Endothelial cell (in vitro differentiated cells): ENCODE results near the gene CETN1. TPM values are rescaled to one million over a fixed set of nuclear protein-coding genes. Genes with fewer than 3 reads are reported as not detected.

Source experiments
- DNase-seq: peaks from one replicate; pipeline ENCODE4 v3.0.0; 2021; ENCODE audit warnings: low spot score
- H3K27ac Mint-ChIP-seq: one replicate; pipeline ENCODE4 v1.8.0; 2021; ENCODE audit warnings: mixed read lengths, inconsistent platforms; ENCODE audit not compliant: unreplicated experiment
- H3K27me3 Mint-ChIP-seq: one replicate; pipeline ENCODE4 v1.8.0; 2021; ENCODE audit warnings: mild to moderate bottlenecking, moderate library complexity, mixed read lengths, inconsistent platforms; ENCODE audit not compliant: unreplicated experiment
- H3K36me3 Mint-ChIP-seq: one replicate; pipeline ENCODE4 v1.8.0; 2021; ENCODE audit warnings: mild to moderate bottlenecking, low read depth, mixed read lengths, inconsistent platforms; ENCODE audit not compliant: unreplicated experiment
- H3K4me1 Mint-ChIP-seq: one replicate; pipeline ENCODE4 v1.8.0; 2021; ENCODE audit warnings: mild to moderate bottlenecking, mixed read lengths, inconsistent platforms; ENCODE audit not compliant: unreplicated experiment
- H3K4me3 Mint-ChIP-seq: one replicate; pipeline ENCODE4 v1.8.0; 2021; ENCODE audit warnings: mild to moderate bottlenecking, mixed read lengths, inconsistent platforms; ENCODE audit not compliant: unreplicated experiment
- H3K9me3 Mint-ChIP-seq: one replicate; pipeline ENCODE4 v1.8.0; 2021; ENCODE audit warnings: mixed read lengths, inconsistent platforms; ENCODE audit not compliant: unreplicated experiment
- CTCF ChIP-seq: fragments of 200-600 bp; sonication (generic); IDR thresholded peaks from one replicate; pipeline ENCODE4 v1.5.0; 2021; ENCODE audit warnings: antibody characterized with exemption; ENCODE audit not compliant: unreplicated experiment
- total RNA-seq: library from RNA; stranded (reverse); fragmentation: NEBNext Ultra II Directional; extraction: Animal tissue kit (Norgen Biotek cat#: 25700); gene quantifications from one replicate; pipeline ENCODE4 v1.2.1, GENCODE V29; 2021; ENCODE audit not compliant: unreplicated experiment

Gene CETN1
- total RNA-seq, 1 donor from 2014 or later: not detected

- no peaks in the 10 kb centered on the region for H3K27me3 Mint-ChIP-seq
- TF ChIP-seq CTCF: no peak
- no peaks in the 10 kb centered on the region for H3K9me3 Mint-ChIP-seq
- no peak for DNase-seq
- H3K4me1 Mint-ChIP-seq: peaks cover 9% of the 10 kb centered on the region
- no peak overlapping the region for H3K4me3 Mint-ChIP-seq
- no peaks in the 10 kb centered on the region for H3K36me3 Mint-ChIP-seq
- no peak overlapping the region for H3K27ac Mint-ChIP-seq
Observed at GRCh38 chr18:565562-566061, 14.6 kb upstream of the CETN1 start.

GRCh38 chr18:567122-567521 lies 13.1 kb upstream of the CETN1 start:
- H3K36me3 Mint-ChIP-seq: no peaks in the 10 kb centered on the region
- H3K27me3 Mint-ChIP-seq: no peaks in the 10 kb centered on the region
- H3K4me1 Mint-ChIP-seq: peaks cover 12% of the 10 kb centered on the region
- no peaks in the 10 kb centered on the region for H3K9me3 Mint-ChIP-seq
- no peak for TF ChIP-seq CTCF
- H3K27ac Mint-ChIP-seq: no peak overlapping the region
- no peak overlapping the region for H3K4me3 Mint-ChIP-seq
- no peak for DNase-seq

GRCh38 chr18:568731-569130 lies 11.4 kb upstream of the CETN1 start:
- DNase-seq: no peak

GRCh38 chr18:570256-570655 lies 9.9 kb upstream of the CETN1 start:
- peaks cover 12% of the 10 kb centered on the region for H3K4me1 Mint-ChIP-seq
- H3K27me3 Mint-ChIP-seq: no peaks in the 10 kb centered on the region
- H3K36me3 Mint-ChIP-seq: no peaks in the 10 kb centered on the region
- no peak for TF ChIP-seq CTCF
- no peaks in the 10 kb centered on the region for H3K9me3 Mint-ChIP-seq
- no peak overlapping the region for H3K4me3 Mint-ChIP-seq
- no peak for DNase-seq
- no peak overlapping the region for H3K27ac Mint-ChIP-seq

More at GRCh38 chr18:568731-569130, 11.4 kb upstream of the CETN1 start:
- H3K4me1 Mint-ChIP-seq: peaks cover 12% of the 10 kb centered on the region
- H3K9me3 Mint-ChIP-seq: no peaks in the 10 kb centered on the region
- H3K27ac Mint-ChIP-seq: no peak overlapping the region
- H3K4me3 Mint-ChIP-seq: no peak overlapping the region
- no peaks in the 10 kb centered on the region for H3K27me3 Mint-ChIP-seq
- TF ChIP-seq CTCF: no peak
- H3K36me3 Mint-ChIP-seq: no peaks in the 10 kb centered on the region

GRCh38 chr18:570697-571096 lies 9.5 kb upstream of the CETN1 start:
- DNase-seq: no peak
- TF ChIP-seq CTCF: no peak
- Mint-ChIP-seq H3K4me1 (peaks cover 12% of the 10 kb centered on the region), H3K9me3 (no peaks in the 10 kb centered on the region), H3K27ac (no peak overlapping the region), H3K36me3 (no peaks in the 10 kb centered on the region), H3K27me3 (peaks cover 1% of the 10 kb centered on the region), H3K4me3 (no peak overlapping the region)
